H9 (cell line): ENCODE data around the gene TCERG1L. TPM values are rescaled to one million over a fixed set of nuclear protein-coding genes. Genes with fewer than 3 reads are reported as not detected.

Source experiments
- DNase-seq: peaks from one replicate; pipeline ENCODE4 v3.0.0-alpha.2; 2017
- H2AFZ ChIP-seq: one replicate; pipeline ENCODE4 v1.6.1; 2013; ENCODE audit warnings: mild to moderate bottlenecking, low read length, control low read depth, moderate library complexity
- H2AK5ac ChIP-seq: 2 replicates; pipeline ENCODE4 v1.6.1; 2013; ENCODE audit warnings: low read length, control low read depth, mixed read lengths; ENCODE audit not compliant: insufficient read length
- H2BK120ac ChIP-seq: one replicate; pipeline ENCODE4 v1.6.1; 2013; ENCODE audit warnings: low read depth, mild to moderate bottlenecking, low read length, control low read depth, inconsistent platforms; ENCODE audit not compliant: poor library complexity, severe bottlenecking
- H2BK12ac ChIP-seq: 2 replicates; pipeline ENCODE4 v1.6.1; 2013; ENCODE audit warnings: low read length, control low read depth, mixed read lengths, low read depth; ENCODE audit not compliant: insufficient read length
- H2BK15ac ChIP-seq: 2 replicates; pipeline ENCODE4 v1.6.1; 2013; ENCODE audit warnings: low read depth, low read length, control low read depth
- H2BK20ac ChIP-seq: one replicate; pipeline ENCODE4 v1.6.1; 2013; ENCODE audit warnings: low read depth, mild to moderate bottlenecking, low read length, control low read depth, inconsistent platforms; ENCODE audit not compliant: poor library complexity, severe bottlenecking
- H2BK5ac ChIP-seq: 2 replicates; pipeline ENCODE4 v1.6.1; 2013; ENCODE audit warnings: low read length, control low read depth, mixed read lengths; ENCODE audit not compliant: insufficient read length
- H3K14ac ChIP-seq: 2 replicates; pipeline ENCODE4 v1.6.1; 2013; ENCODE audit warnings: low read length, control low read depth; ENCODE audit not compliant: insufficient read depth
- H3K18ac ChIP-seq: 2 replicates; pipeline ENCODE4 v1.6.1; 2013; ENCODE audit warnings: low read depth, mild to moderate bottlenecking, mixed read lengths, low read length, control low read depth; ENCODE audit not compliant: insufficient read length
- H3K23ac ChIP-seq: 2 replicates; pipeline ENCODE4 v1.6.1; 2013; ENCODE audit warnings: low read length, control low read depth, mixed read lengths, low read depth; ENCODE audit not compliant: insufficient read length
- H3K23me2 ChIP-seq: 2 replicates; pipeline ENCODE4 v1.6.1; 2013; ENCODE audit warnings: low read depth, mild to moderate bottlenecking, mixed read lengths, low read length, control low read depth; ENCODE audit not compliant: insufficient read length, poor library complexity, severe bottlenecking
- H3K27ac ChIP-seq: 2 replicates; pipeline ENCODE4 v1.5.1; 2013; ENCODE audit warnings: low read length, control low read depth, mixed read lengths, low read depth; ENCODE audit not compliant: insufficient read length
- H3K27me3 ChIP-seq: 2 replicates; pipeline ENCODE4 v1.6.1; 2013; ENCODE audit warnings: low read length, control low read depth, inconsistent platforms; ENCODE audit not compliant: insufficient read depth
- H3K4ac ChIP-seq: 2 replicates; pipeline ENCODE4 v1.6.1; 2013; ENCODE audit warnings: low read depth, mild to moderate bottlenecking, control low read depth, inconsistent platforms, low read length, moderate library complexity
- H3K4me1 ChIP-seq: 2 replicates; pipeline ENCODE4 v1.6.1; 2013; ENCODE audit warnings: low read length, control low read depth, inconsistent platforms; ENCODE audit not compliant: insufficient read depth
- H3K4me2 ChIP-seq: 2 replicates; pipeline ENCODE4 v1.6.1; 2013; ENCODE audit warnings: low read length, control low read depth, mixed read lengths; ENCODE audit not compliant: insufficient read length, insufficient read depth
- H3K56ac ChIP-seq: 2 replicates; pipeline ENCODE4 v1.6.1; 2013; ENCODE audit warnings: low read depth, mild to moderate bottlenecking, mixed read lengths, low read length, control low read depth; ENCODE audit not compliant: insufficient read length
- H3K79me1 ChIP-seq: 2 replicates; pipeline ENCODE4 v1.6.1; 2013; ENCODE audit warnings: low read depth, mild to moderate bottlenecking, moderate library complexity, low read length, control low read depth, inconsistent platforms; ENCODE audit not compliant: insufficient read depth, poor library complexity, severe bottlenecking
- H3K79me2 ChIP-seq: 2 replicates; pipeline ENCODE4 v1.6.1; 2013; ENCODE audit warnings: low read length, control low read depth, inconsistent platforms; ENCODE audit not compliant: insufficient read depth
- H3K9ac ChIP-seq: 2 replicates; pipeline ENCODE4 v1.6.1; 2013; ENCODE audit warnings: low read length, control low read depth, mixed read lengths; ENCODE audit not compliant: insufficient read length; ENCODE audit errors: extremely low read depth
- H3K9me3 ChIP-seq: one replicate; pipeline ENCODE4 v1.6.1; 2013; ENCODE audit warnings: low read depth, low read length, inconsistent platforms; ENCODE audit not compliant: control insufficient read depth
- H3T11ph ChIP-seq: one replicate; pipeline ENCODE4 v1.6.1; 2013; ENCODE audit warnings: mild to moderate bottlenecking, low read length, control low read depth, inconsistent platforms
- H4K20me1 ChIP-seq: one replicate; pipeline ENCODE4 v1.6.1; 2013; ENCODE audit not compliant: control insufficient read depth, insufficient read length, insufficient read depth
- H4K5ac ChIP-seq: 2 replicates; pipeline ENCODE4 v1.6.1; 2013; ENCODE audit warnings: low read depth, mild to moderate bottlenecking, mixed read lengths, low read length, control low read depth; ENCODE audit not compliant: insufficient read length
- H4K8ac ChIP-seq: replicated peaks from 2 replicates; pipeline ENCODE4 v1.6.1; 2013; ENCODE audit warnings: low read length, control low read depth, mixed read lengths, low read depth; ENCODE audit not compliant: insufficient read length
- H4K91ac ChIP-seq: 2 replicates; pipeline ENCODE4 v1.6.1; 2013; ENCODE audit warnings: low read depth, mild to moderate bottlenecking, moderate library complexity, mixed read lengths, low read length, control low read depth; ENCODE audit not compliant: insufficient read length
- H3K27ac Mint-ChIP-seq, 3 experiments: 2 replicates in 2 of 3; 3 replicates in 1 of 3; pipeline ENCODE4 v1.8.0; 2020 to 2021; ENCODE audit warnings: mixed read lengths in 3 of 3, mild to moderate bottlenecking in 1 of 3, moderate library complexity in 1 of 3
- H3K27me3 Mint-ChIP-seq: 2 replicates; pipeline ENCODE4 v1.8.0; 2021; ENCODE audit warnings: low read depth, mild to moderate bottlenecking, moderate library complexity, mixed read lengths
- H3K36me3 Mint-ChIP-seq, 3 experiments: 2 replicates in 2 of 3; 3 replicates in 1 of 3; pipeline ENCODE4 v1.8.0; 2020 to 2021; ENCODE audit warnings: low read depth in 3 of 3, mixed read lengths in 3 of 3; ENCODE audit not compliant: insufficient read depth in 1 of 3
- H3K4me1 Mint-ChIP-seq, 2 experiments: 2 replicates each; pipeline ENCODE4 v1.8.0; 2020; ENCODE audit warnings: mixed read lengths in 2 of 2
- H3K4me3 Mint-ChIP-seq, 2 experiments: 2 replicates in 1 of 2; 3 replicates in 1 of 2; pipeline ENCODE4 v1.8.0; 2020 to 2021; ENCODE audit warnings: mild to moderate bottlenecking in 2 of 2, mixed read lengths in 2 of 2, moderate library complexity in 1 of 2
- H3K9me3 Mint-ChIP-seq, 2 experiments: 2 replicates in 1 of 2; 3 replicates in 1 of 2; pipeline ENCODE4 v1.8.0; 2020; ENCODE audit warnings: mild to moderate bottlenecking in 2 of 2, mixed read lengths in 2 of 2, moderate library complexity in 1 of 2
- WGBS: extraction: QIAGEN DNeasy Blood & Tissue Kit; methylation state at CpG from one replicate; pipeline ENCODE4 v1.1.7; 2013; ENCODE audit warnings: missing lambda C conversion rate, low lambda C conversion rate, mixed read lengths; ENCODE audit not compliant: insufficient read length; ENCODE audit errors: extremely low coverage; 5-methylcytosine and 5-hydroxymethylcytosine counted together
- total RNA-seq: library from RNA; stranded (reverse); gene quantifications from 2 replicates; pipeline ENCODE4 v1.2.1, GENCODE V29; 2021
- TF ChIP-seq, protein P1 (sequence below): fragments of 200-600 bp; sonication (generic); conservative IDR thresholded peaks from 3 replicates; pipeline ENCODE4 v1.8.0; 2021; ENCODE audit warnings: antibody characterized with exemption, mild to moderate bottlenecking

The TCERG1L gene
- total RNA-seq, 1 experiment from 2014 or later: 3.3 TPM

DNA sequence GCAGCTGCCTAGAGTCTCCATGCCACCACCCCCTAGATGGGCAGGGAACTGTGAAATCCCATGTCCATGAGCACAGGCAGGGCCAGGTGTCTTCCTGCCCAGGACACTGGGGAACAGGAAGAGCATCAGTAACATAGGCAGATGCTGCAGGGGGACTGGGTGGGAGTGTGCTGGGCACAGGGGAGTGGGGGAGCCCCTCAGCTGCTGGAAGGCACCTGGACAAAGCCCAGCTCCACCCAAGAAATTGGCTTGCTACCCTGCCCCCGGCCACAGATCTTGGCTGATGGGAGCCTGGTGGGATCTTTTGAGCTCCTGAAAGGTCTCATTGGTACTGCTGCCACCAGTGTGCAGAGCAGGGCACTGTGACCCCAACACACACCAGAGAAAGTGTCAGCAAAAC, 66.7 kb downstream of the TCERG1L start:
- H3K79me1 ChIP-seq: no peaks in the 10 kb centered on the region
- H2AK5ac ChIP-seq: no peak overlapping the region
- H3K4me2 ChIP-seq: no peak overlapping the region
- Mint-ChIP-seq H3K27me3 (no peaks in the 10 kb centered on the region; the same call in 1 of the 2 replicates), H3K4me1 (peaks cover 10 to 16% of the 10 kb centered on the region in 2 experiments), H3K9me3 (no peaks in the 10 kb centered on the region), H3K27ac (no peak overlapping the region), H3K4me3 (no peak overlapping the region), H3K36me3 (no peaks in the 10 kb centered on the region)
- H3K56ac ChIP-seq: no peak overlapping the region
- no peak overlapping the region for H4K5ac ChIP-seq
- no CpG with 5 or more reads among the region's 1 CpG for WGBS
- no peak overlapping the region for H3K27ac ChIP-seq
- no peak overlapping the region for H3K18ac ChIP-seq
- TF ChIP-seq, protein P1, sequence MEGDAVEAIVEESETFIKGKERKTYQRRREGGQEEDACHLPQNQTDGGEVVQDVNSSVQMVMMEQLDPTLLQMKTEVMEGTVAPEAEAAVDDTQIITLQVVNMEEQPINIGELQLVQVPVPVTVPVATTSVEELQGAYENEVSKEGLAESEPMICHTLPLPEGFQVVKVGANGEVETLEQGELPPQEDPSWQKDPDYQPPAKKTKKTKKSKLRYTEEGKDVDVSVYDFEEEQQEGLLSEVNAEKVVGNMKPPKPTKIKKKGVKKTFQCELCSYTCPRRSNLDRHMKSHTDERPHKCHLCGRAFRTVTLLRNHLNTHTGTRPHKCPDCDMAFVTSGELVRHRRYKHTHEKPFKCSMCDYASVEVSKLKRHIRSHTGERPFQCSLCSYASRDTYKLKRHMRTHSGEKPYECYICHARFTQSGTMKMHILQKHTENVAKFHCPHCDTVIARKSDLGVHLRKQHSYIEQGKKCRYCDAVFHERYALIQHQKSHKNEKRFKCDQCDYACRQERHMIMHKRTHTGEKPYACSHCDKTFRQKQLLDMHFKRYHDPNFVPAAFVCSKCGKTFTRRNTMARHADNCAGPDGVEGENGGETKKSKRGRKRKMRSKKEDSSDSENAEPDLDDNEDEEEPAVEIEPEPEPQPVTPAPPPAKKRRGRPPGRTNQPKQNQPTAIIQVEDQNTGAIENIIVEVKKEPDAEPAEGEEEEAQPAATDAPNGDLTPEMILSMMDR: no peak
- no peaks in the 10 kb centered on the region for H3K4me1 ChIP-seq
- H3K4ac ChIP-seq: no peak overlapping the region
- no peak overlapping the region for H3K9ac ChIP-seq
- no peak overlapping the region for H2BK15ac ChIP-seq
- H2BK20ac ChIP-seq: no peak overlapping the region
- no peak overlapping the region for H4K8ac ChIP-seq
- no peaks in the 10 kb centered on the region for H3K9me3 ChIP-seq
- no peak overlapping the region for H2AFZ ChIP-seq
- no peaks in the 10 kb centered on the region for H3K79me2 ChIP-seq
- H4K91ac ChIP-seq: no peak overlapping the region
- H3K23me2 ChIP-seq: no peaks in the 10 kb centered on the region
- H3K27me3 ChIP-seq: no peaks in the 10 kb centered on the region
- H4K20me1 ChIP-seq: no peaks in the 10 kb centered on the region
- H3T11ph ChIP-seq: no peak overlapping the region
- H3K23ac ChIP-seq: no peak overlapping the region
- no peak for DNase-seq
- H2BK12ac ChIP-seq: no peak overlapping the region
- H3K14ac ChIP-seq: no peak overlapping the region; the same call in 1 of the 2 replicates
- no peak overlapping the region for H2BK5ac ChIP-seq
- no peak overlapping the region for H2BK120ac ChIP-seq
